PC-9 (cell line): ENCODE data around the gene PIEZO2.

ENCODE experiments used
- CTCF ChIP-seq: fragments of 200-600 bp; sonication (generic); conservative IDR thresholded peaks from 2 replicates; pipeline ENCODE4 v1.6.1; 2017; ENCODE audit warnings: mixed run types, antibody characterized with exemption, mild to moderate bottlenecking, moderate library complexity
- EZH2 ChIP-seq: fragments of 200-600 bp; sonication (generic); IDR thresholded peaks from 2 replicates; pipeline ENCODE4 v1.8.0; 2017; ENCODE audit warnings: antibody characterized with exemption, low read depth

GRCh38 chr18:10907749-10908148, 241.6 kb downstream of the PIEZO2 start:
- no peak for TF ChIP-seq EZH2
- no peak for TF ChIP-seq CTCF
